HG03280 (cell line): ENCODE results near the gene SMARCD3.

Experiments
- ATAC-seq: cut with Tn5 transposase; IDR thresholded peaks from one replicate; pipeline ENCODE4 v1.9.1; 2021; ENCODE audit warnings: mild to moderate bottlenecking, moderate library complexity; ENCODE audit not compliant: unreplicated experiment

Gene SMARCD3

GRCh38 chr7:151273651-151274390, 25.3 kb upstream of the SMARCD3 start:
- no peak for ATAC-seq

- ATAC-seq = no peak
Measured at GRCh38 chr7:151272877-151273276, 24.4 kb upstream of the SMARCD3 start.

- no peak for ATAC-seq
Measured at GRCh38 chr7:151272405-151272804, 23.9 kb upstream of the SMARCD3 start.

- ATAC-seq = no peak
Measured at GRCh38 chr7:151271699-151272355, 23.3 kb upstream of the SMARCD3 start.

- ATAC-seq = no peak
Measured at GRCh38 chr7:151269511-151269910, 21.0 kb upstream of the SMARCD3 start.

- ATAC-seq = no peak
Measured at GRCh38 chr7:151265351-151265931, 16.9 kb upstream of the SMARCD3 start.

- ATAC-seq = no peak
Measured at GRCh38 chr7:151264615-151265014, 16.1 kb upstream of the SMARCD3 start.

- no peak for ATAC-seq
Measured at GRCh38 chr7:151261529-151261928, 13.0 kb upstream of the SMARCD3 start.

- ATAC-seq = no peak
Measured at GRCh38 chr7:151260883-151261282, 12.4 kb upstream of the SMARCD3 start.

GRCh38 chr7:151260471-151260870, 12.0 kb upstream of the SMARCD3 start:
- no peak for ATAC-seq

- ATAC-seq = no peak
Measured at GRCh38 chr7:151257990-151258389, 9.5 kb upstream of the SMARCD3 start.

- no peak for ATAC-seq
Measured at GRCh38 chr7:151256410-151257045, 8.0 kb upstream of the SMARCD3 start.

GRCh38 chr7:151255390-151255789, 6.9 kb upstream of the SMARCD3 start:
- ATAC-seq = no peak

GRCh38 chr7:151254851-151255250, 6.4 kb upstream of the SMARCD3 start:
- ATAC-seq = no peak

- no peak for ATAC-seq
Measured at GRCh38 chr7:151254316-151254715, 5.8 kb upstream of the SMARCD3 start.

- no peak for ATAC-seq
Measured at GRCh38 chr7:151252961-151253711, 4.6 kb upstream of the SMARCD3 start.

- no peak for ATAC-seq
Measured at GRCh38 chr7:151252561-151252835, 4.0 kb upstream of the SMARCD3 start.

- ATAC-seq = no peak
Measured at GRCh38 chr7:151251689-151252560, 3.4 kb upstream of the SMARCD3 start.

GRCh38 chr7:151251328-151251688, 2.8 kb upstream of the SMARCD3 start:
- no peak for ATAC-seq
